Ishikawa (cell line): ENCODE results near the gene ANXA10.

ENCODE experiments used
- CEBPB ChIP-seq: IDR thresholded peaks from 2 replicates; pipeline ENCODE4 v1.6.1; 2012
- CREB1 ChIP-seq: IDR thresholded peaks from 2 replicates; pipeline ENCODE4 v1.6.1; 2012; ENCODE audit warnings: low read depth
- EP300 ChIP-seq: IDR thresholded peaks from 2 replicates; pipeline ENCODE4 v1.6.1; 2012; ENCODE audit warnings: borderline replicate concordance
- FOXM1 ChIP-seq: IDR thresholded peaks from 2 replicates; pipeline ENCODE4 v1.6.1; 2012; ENCODE audit warnings: low read depth, borderline replicate concordance
- NFIC ChIP-seq: IDR thresholded peaks from 2 replicates; pipeline ENCODE4 v1.6.1; 2012
- RAD21 ChIP-seq: IDR thresholded peaks from 2 replicates; pipeline ENCODE4 v1.6.1; 2012; ENCODE audit warnings: low read depth
- TAF1 ChIP-seq: IDR thresholded peaks from 2 replicates; pipeline ENCODE4 v1.6.1; 2012; ENCODE audit warnings: low read depth, mild to moderate bottlenecking
- TCF12 ChIP-seq: IDR thresholded peaks from 2 replicates; pipeline ENCODE4 v1.6.1; 2012; ENCODE audit warnings: low read depth
- TEAD4 ChIP-seq: IDR thresholded peaks from 2 replicates; pipeline ENCODE4 v1.6.1; 2012
- YY1 ChIP-seq: IDR thresholded peaks from 2 replicates; pipeline ENCODE4 v1.6.1; 2012; ENCODE audit warnings: low read depth
- ZBTB7A ChIP-seq: IDR thresholded peaks from 2 replicates; pipeline ENCODE4 v1.6.1; 2012; ENCODE audit warnings: low read depth
- TF ChIP-seq, protein P1 (sequence below): IDR thresholded peaks from 2 replicates; pipeline ENCODE4 v1.6.1; 2012
- TF ChIP-seq, protein P2 (sequence below): IDR thresholded peaks from 2 replicates; pipeline ENCODE4 v1.6.1; 2012; ENCODE audit warnings: low read depth, mild to moderate bottlenecking

DNA sequence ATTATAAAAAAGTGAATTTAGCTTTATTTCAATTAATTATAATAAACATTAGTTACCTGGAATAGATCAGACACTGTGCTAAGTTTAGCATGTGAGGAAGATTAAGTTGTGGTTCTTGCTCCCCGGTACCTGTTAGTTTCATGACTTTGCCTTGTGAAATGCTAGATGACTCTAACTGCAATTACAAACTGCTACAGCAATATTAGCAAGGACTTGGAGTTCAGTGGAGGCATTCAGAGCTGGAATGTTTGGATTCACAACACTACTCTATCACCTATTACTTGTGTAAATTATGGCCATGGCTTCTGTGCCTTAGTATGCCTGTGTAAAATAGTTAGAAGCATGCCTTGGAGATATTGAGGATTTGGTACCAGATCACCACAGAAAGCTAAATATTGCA is 21.4 kb upstream of the ANXA10 start:
- no peak for TF ChIP-seq TCF12
- no peak for TF ChIP-seq RAD21
- no peak for TF ChIP-seq NFIC
- no peak for TF ChIP-seq EP300
- TF ChIP-seq, protein P1, sequence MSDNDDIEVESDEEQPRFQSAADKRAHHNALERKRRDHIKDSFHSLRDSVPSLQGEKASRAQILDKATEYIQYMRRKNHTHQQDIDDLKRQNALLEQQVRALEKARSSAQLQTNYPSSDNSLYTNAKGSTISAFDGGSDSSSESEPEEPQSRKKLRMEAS, result no peak
- no peak for TF ChIP-seq FOXM1
- no peak for TF ChIP-seq YY1
- TF ChIP-seq TAF1, result no peak
- TF ChIP-seq CREB1, result no peak
- no peak for TF ChIP-seq TEAD4
- TF ChIP-seq CEBPB, result no peak
- TF ChIP-seq, protein P2, sequence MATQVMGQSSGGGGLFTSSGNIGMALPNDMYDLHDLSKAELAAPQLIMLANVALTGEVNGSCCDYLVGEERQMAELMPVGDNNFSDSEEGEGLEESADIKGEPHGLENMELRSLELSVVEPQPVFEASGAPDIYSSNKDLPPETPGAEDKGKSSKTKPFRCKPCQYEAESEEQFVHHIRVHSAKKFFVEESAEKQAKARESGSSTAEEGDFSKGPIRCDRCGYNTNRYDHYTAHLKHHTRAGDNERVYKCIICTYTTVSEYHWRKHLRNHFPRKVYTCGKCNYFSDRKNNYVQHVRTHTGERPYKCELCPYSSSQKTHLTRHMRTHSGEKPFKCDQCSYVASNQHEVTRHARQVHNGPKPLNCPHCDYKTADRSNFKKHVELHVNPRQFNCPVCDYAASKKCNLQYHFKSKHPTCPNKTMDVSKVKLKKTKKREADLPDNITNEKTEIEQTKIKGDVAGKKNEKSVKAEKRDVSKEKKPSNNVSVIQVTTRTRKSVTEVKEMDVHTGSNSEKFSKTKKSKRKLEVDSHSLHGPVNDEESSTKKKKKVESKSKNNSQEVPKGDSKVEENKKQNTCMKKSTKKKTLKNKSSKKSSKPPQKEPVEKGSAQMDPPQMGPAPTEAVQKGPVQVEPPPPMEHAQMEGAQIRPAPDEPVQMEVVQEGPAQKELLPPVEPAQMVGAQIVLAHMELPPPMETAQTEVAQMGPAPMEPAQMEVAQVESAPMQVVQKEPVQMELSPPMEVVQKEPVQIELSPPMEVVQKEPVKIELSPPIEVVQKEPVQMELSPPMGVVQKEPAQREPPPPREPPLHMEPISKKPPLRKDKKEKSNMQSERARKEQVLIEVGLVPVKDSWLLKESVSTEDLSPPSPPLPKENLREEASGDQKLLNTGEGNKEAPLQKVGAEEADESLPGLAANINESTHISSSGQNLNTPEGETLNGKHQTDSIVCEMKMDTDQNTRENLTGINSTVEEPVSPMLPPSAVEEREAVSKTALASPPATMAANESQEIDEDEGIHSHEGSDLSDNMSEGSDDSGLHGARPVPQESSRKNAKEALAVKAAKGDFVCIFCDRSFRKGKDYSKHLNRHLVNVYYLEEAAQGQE, result no peak
- TF ChIP-seq ZBTB7A, result no peak
